Activated T-cell treated with anti-CD3 and anti-CD28 coated beads for 24 hours (primary cell): Measurements from ENCODE around the gene AFF2.

Source experiments
- DNase-seq: peaks from one replicate; pipeline ENCODE4 v3.0.0-alpha.2; 2020; ENCODE audit warnings: low read depth

AFF2 gene

GRCh38 chrX:148588649-148589310 lies 88.4 kb downstream of the AFF2 start:
- no peak for DNase-seq

DNA sequence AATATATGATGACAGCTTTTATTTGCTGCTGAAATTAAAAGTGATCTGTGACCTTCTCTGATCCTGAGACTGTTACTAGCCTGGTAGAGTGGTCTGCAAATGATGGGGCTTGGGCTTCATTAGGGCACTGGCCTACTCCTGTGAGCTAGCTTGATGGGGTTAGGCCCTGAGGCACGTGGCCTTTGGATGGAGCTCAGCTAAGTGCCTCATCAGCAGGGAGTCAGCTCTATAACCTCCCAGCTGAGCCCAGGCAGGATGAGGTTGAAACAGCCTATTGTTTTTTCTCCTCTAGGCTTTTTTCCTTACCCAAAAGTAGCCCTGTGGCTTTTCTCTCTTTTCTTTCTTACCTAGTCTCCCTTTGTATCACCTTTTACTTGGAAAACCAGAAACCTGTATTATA lies 92.2 kb downstream of the AFF2 start:
- no peak for DNase-seq

DNA sequence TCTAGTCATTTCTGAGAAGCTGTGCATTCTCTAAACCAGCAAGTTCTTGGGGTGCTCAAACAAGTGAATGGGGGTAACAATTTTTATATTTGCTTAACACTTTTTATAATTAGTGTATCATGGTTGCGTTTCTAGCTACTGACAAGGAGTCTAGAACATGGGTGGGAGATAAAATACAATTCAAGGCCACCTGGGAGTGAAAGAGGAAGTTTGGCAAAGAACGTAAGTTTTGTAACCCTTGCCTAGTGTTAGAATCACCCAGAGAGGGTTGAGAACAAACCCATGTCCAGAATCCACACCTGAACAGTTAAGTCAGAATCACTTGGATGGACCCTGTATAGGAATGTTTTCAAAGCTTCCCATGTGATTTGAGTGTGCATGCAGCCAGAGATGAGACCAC lies 92.7 kb downstream of the AFF2 start:
- DNase-seq, result no peak

GRCh38 chrX:148593987-148594386 lies 93.6 kb downstream of the AFF2 start:
- no peak for DNase-seq

GRCh38 chrX:148599404-148599803 lies 99.0 kb downstream of the AFF2 start:
- no peak for DNase-seq

DNA sequence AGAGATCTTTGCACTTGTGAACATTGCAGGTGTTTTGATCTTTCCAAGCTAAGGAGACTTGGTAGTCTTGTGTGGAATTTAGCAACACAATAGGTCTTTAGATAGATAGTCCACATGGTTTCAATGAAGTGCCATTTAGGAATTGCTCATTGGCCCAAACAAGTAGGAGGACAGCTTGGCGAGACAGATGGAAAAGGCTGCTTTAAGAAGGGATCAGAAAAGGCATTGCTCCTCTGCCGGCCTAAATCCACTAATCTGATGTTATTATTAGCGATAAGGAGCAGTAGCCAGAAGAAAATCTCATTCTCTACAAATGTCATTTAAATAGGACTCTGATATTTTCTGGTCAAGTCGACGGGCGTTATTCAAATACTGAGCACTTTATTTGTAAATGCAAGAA lies 99.7 kb downstream of the AFF2 start:
- no peak for DNase-seq

- no peak for DNase-seq
Observed at GRCh38 chrX:148600581-148600980, 100.2 kb downstream of the AFF2 start.

DNA sequence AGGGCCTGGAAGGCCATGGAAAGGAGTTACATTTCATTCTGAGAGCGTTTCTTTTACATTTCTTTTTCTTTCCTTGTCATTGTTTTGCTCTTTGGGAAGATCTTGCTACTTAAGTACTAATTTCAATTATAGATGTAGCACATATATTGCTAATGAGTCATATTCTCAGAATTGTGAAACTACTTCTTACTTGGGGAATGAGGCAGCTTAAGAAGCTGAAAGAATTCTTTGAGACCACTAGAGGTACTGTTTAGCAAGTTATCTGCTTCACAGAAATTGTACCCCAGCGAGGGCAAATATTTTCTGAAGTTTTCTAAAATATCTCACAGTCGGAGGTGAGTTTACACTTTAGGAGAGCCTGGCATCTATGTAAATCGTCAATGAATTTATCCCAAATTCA lies 100.6 kb downstream of the AFF2 start:
- DNase-seq, result no peak

DNA sequence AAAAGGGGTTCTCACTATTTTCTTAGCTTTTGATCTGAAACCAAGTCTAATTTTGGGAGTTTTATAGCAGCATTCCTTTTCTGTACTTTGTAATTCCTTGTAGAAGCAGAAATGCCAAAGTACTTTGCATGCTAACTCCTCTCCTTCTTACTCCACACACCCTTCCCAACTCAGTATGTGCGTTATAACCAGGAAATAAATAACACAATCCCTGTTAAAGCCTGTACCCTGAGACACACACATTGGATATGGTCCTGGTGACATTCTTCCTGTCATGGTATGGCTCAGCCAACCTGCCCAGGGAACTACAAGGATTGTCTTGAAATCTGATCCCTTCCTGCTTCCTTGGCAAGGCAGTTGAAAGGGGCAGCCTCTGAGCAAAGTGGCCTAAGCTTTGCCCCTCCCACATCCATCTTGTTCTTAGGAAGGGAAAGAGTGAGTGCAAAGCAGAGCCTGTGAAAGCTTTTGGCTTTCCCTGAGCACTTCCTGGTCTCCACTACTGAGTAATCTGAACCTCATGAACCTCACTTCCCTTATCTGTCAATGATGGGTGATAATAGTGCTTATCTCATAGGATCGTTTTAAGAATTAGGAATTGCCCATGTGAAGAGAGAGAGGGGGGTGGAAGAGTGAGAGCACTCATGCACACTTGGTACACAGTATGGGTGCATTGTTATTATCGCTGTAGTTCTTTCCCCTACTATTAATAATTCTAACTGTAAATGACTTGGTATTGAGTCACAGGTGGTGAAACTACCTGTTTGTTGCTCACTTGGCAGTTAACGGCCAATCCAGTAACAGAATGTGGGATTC lies 109.3 kb downstream of the AFF2 start:
- peak; percentile 0 for DNase-seq

GRCh38 chrX:148610328-148610698 lies 109.9 kb downstream of the AFF2 start:
- no peak for DNase-seq

- DNase-seq, result no peak
Observed at GRCh38 chrX:148611993-148612392, 111.6 kb downstream of the AFF2 start.

GRCh38 chrX:148612431-148612830 lies 112.0 kb downstream of the AFF2 start:
- no peak for DNase-seq

DNA sequence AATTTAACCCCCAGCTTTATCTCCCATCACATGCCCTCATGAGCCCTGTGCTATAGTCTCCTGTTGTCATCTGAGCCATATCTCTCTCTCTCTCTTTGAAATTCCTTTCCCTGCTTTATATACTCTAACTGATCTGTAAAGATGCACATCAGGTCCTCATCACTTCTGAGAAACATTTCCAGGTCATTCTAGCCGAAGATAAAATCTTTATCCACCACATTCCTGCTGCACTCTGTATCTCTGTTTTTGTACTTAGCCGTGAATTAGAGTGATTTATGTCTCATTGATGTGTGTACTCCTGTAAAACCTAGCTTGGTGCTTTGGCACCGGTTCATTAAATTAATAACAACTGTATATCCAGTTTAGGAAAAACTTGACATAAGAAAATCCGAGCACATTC lies 113.2 kb downstream of the AFF2 start:
- DNase-seq, result no peak

DNA sequence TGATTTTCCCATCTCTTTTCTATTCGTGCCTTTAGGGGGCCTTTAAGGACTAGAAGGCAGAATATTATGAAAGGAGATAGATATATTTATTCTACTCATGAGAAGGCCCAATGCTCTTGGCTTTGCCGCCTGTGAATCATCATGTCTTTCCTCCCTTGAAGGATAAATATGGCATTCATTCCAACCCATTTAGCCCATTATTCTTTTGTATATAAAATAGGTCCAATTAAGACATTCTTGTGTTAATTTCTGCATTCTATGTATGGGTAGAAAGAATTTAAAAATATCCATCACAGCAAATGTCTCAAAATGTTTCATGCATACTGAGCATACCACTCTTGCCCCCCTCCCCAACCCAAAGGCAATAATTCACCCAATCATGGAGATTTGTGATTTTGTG lies 115.1 kb downstream of the AFF2 start:
- DNase-seq, result no peak

DNA sequence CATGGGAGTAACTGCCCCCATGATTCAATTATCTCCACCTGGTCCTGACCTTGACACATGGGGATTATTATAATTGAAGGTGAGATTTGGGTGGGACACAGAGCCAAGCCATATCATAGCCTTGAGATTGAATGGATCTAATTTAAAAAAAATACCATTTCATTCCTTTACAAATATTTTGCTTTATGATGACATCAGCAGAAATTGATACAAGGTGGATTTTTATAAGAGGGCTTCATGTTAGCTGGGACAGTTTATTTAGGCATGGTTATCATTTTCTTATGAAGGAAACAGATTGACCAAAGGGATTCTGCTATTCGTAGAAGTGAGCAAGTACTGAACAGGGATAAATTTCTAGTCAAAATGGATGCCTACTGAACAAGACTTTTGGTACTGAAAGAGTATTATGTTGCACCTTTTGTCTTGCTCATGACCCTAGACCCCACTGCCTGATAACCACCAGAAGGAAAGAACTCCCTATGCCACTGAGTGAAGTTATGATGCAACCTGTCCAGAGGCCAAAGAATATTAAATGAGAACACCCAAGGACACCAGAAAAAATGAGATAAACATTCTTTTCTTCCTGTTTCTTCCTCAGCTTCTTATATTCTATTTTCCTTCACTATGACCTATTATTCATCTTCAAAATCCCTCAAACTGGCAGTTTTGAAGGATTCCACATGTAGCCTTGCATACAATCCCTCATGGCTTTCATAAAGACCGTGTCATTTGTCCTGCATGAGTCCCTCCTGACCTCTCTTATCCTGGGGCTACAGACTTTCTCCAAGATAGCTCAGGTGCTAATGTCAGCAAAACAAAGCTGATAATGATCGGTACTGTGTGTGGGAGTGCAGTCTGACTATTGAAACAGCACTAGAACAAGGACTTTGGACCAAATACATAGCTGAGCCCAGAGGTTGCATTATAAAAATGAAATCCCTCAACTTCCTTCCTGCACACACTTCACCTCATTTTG lies 118.3 kb downstream of the AFF2 start:
- no peak for DNase-seq

DNA sequence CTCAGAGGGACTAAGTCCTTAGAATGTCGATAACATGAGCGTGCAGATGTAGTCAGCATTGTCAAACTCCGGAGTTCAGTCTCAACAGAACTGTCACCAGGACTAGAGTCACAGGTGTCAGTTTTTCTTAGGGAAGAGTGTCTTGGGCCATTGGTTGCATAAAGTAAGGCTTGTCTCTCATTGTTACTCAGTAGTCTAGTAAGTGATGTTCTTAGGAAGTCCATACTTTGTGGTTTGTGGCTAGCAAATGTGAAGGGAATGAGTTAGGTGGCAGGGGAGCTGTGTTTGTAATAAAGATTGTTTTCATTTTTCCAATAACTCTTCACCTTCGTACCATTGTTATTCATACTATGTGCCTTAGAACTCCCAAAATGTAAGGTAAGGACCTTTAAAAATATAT lies 119.6 kb downstream of the AFF2 start:
- DNase-seq, result no peak

GRCh38 chrX:148624951-148625474 lies 124.6 kb downstream of the AFF2 start:
- no peak for DNase-seq

GRCh38 chrX:148628621-148629020 lies 128.2 kb downstream of the AFF2 start:
- DNase-seq, result no peak

GRCh38 chrX:148629434-148629833 lies 129.0 kb downstream of the AFF2 start:
- no peak for DNase-seq

DNA sequence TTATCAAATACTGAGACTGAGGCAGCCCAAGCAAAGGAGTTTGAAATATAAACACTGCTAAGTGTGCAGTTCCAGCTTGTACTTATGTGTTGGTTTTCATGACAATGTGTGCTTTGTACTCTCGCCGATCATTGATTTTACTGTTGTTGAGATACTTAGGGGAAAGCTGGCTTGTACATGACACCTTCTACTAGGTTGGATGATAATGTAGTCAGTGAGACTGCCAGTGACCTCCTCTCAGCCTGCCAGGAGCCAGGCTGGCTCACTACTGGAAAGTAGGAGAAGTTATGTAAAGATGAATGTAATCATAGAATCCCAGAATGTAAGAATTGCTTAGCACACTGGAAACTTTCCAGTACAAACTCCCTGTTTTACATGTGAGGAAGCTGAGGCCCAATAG lies 132.0 kb downstream of the AFF2 start:
- DNase-seq, result no peak

DNA sequence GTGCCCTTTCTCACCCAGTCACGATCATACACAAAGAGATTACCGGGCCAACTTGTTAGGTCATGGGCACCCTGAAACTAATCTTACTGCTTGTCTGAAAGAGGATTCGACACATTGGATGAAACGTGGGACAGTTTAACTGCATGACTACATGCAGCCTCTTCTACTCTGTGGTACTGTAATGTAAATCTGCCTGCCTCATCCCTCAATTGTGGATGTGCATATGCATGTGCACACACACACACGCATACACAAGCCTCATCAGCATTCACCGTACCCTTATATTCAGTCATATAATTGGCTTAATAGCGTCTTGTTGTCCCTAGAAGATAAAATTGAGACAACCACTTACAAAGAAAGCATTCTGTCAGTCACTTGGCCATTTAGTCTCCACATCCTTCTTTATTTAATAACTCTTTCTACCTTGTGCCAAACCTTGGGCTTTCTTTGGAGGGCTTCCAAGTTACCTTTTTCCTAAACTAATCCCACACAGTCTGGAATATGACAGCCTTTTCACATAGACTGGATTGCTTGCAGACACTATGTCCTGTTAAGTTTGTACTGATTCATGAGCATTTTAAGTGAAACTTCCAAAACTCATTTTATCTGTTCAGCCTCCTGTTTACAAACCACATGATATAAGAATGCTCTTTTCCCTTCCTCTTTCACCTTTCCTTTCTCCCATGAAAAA lies 132.9 kb downstream of the AFF2 start:
- no peak for DNase-seq

DNA sequence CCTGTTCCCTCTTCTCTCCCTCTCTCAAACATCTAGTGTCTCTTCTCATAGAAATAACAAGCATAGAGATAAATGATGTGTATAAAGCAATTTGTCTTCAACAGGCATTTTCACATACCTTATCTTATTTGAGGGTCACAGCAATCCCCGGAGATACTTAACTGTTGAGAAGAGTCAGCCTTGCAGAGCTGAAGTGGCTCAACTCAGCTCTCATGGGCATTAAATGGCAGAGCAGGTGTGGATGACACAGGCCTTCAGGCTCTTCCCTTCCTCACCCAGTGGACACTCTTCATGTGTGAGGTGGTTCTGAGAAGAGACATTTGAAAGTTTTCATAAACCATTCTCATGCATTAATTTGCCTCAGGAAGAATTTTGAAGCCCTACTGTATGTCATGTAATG lies 134.2 kb downstream of the AFF2 start:
- DNase-seq, result no peak
